Activated CD4-positive, alpha-beta T cell treated with anti-CD3 and anti-CD28 coated beads, Interleukin-2, amount 10 ng/mL, durations not matched to agents 7 days and 5 days (primary cell): ENCODE results near the gene BEAN1. TPM values are rescaled to one million over a fixed set of nuclear protein-coding genes. Genes with fewer than 3 reads are reported as not detected.
A peak's percentile ranks its signal among the peaks of the same experiment; 100 is the strongest.

Source experiments
- CTCF ChIA-PET: fragments of 350-600 bp; sonication (Branson Sonifier 250); formaldehyde crosslinking; loops from one replicate; lab custom pipeline; 2021; ENCODE audit warnings: antibody characterized with exemption; lab: Charles Lee
- POLR2A ChIA-PET: fragments of 350-600 bp; sonication (Branson Sonifier 250); formaldehyde crosslinking; loops from one replicate; lab custom pipeline; 2021; ENCODE audit warnings: antibody characterized with exemption; lab: Charles Lee
- DNase-seq: peaks from one replicate; pipeline ENCODE4 v3.0.0-alpha.2; 2020
- H3K27ac Mint-ChIP-seq: one replicate; pipeline ENCODE4 v1.8.0; 2021; ENCODE audit warnings: mild to moderate bottlenecking, moderate library complexity, mixed read lengths
- H3K27me3 Mint-ChIP-seq: one replicate; pipeline ENCODE4 v1.8.0; 2021; ENCODE audit warnings: mixed read lengths
- H3K36me3 Mint-ChIP-seq: one replicate; pipeline ENCODE4 v1.8.0; 2021; ENCODE audit warnings: low read depth, mixed read lengths
- H3K4me1 Mint-ChIP-seq: one replicate; pipeline ENCODE4 v1.8.0; 2021; ENCODE audit warnings: mixed read lengths
- H3K4me3 Mint-ChIP-seq: one replicate; pipeline ENCODE4 v1.8.0; 2021; ENCODE audit warnings: mild to moderate bottlenecking, moderate library complexity, mixed read lengths
- H3K9me3 Mint-ChIP-seq: one replicate; pipeline ENCODE4 v1.8.0; 2021; ENCODE audit warnings: mixed read lengths
- total RNA-seq, 2 experiments: library from RNA; stranded (reverse); gene quantifications; one replicate each; pipeline ENCODE4 v1.2.3, GENCODE V29; 2021

BEAN1 gene
- total RNA-seq, 2 experiments from 2014 or later = not detected

DNA sequence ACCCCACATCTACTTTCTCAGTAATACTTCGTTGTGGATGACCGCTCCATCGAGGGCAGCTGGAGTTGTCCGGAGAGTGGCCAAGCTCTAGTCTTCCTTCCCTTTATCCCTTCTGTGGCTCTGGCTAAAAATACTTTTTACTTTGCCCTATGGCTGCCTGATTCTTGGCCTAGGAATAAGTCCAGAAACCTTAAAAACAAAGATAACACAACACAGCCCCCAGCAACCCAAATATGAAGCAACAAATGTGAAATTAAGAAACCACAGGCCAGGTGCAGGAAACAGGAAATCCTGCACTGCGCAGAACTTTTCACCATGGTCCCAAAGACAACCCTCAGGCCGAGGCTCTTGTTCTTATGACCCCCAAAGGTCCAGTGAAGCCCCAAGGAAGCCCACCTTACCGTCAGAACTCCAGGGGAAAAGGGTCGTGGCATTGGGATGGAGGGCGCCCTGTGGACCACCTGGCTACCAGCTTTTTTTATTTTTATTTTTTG, 96.8 kb downstream of the BEAN1 start:
- ChIA-PET CTCF (interaction anchor here (0.7 to 3.9 kb wide), 9 partner anchors 12 to 227 kb away, joined by 3 to 29 read pairs (median 4); partner anchors contain the start of genes CKLF, DYNC1LI2 and TK2), POLR2A (no interaction called here)
- Mint-ChIP-seq H3K4me3 (peak overlapping the region; percentile 52), H3K27me3 (no peaks in the 10 kb centered on the region), H3K27ac (peak overlapping the region; percentile 95), H3K4me1 (peaks cover 81% of the 10 kb centered on the region), H3K36me3 (peaks cover 5% of the 10 kb centered on the region), H3K9me3 (no peaks in the 10 kb centered on the region)
- DNase-seq = peak; percentile 71

- no peak overlapping the region for H3K4me3 Mint-ChIP-seq
- no peaks in the 10 kb centered on the region for H3K9me3 Mint-ChIP-seq
- H3K4me1 Mint-ChIP-seq = peaks cover 77% of the 10 kb centered on the region
- peak; percentile 32 for DNase-seq
- ChIA-PET CTCF (interaction anchor here (0.7 to 3.9 kb wide), 10 partner anchors 11 to 348 kb away, joined by 3 to 29 read pairs (median 4); partner anchors contain the start of genes CKLF and TK2), POLR2A (no interaction called here)
- no peaks in the 10 kb centered on the region for H3K27me3 Mint-ChIP-seq
- peaks cover 7% of the 10 kb centered on the region for H3K36me3 Mint-ChIP-seq
- peak overlapping the region; percentile 95 for H3K27ac Mint-ChIP-seq
These were observed 97.6 kb downstream of the BEAN1 start for GRCh38 chr16:66524601-66525164.

- ChIA-PET POLR2A (no interaction called here), CTCF (interaction anchor here (1.0 to 3.9 kb wide), 7 partner anchors 12 to 63 kb away, joined by 3 to 29 read pairs (median 4); partner anchors contain the start of genes CKLF and TK2)
- H3K27ac Mint-ChIP-seq = peak overlapping the region; percentile 54
- H3K27me3 Mint-ChIP-seq = no peaks in the 10 kb centered on the region
- peaks cover 72% of the 10 kb centered on the region for H3K4me1 Mint-ChIP-seq
- no peaks in the 10 kb centered on the region for H3K9me3 Mint-ChIP-seq
- no peak overlapping the region for H3K4me3 Mint-ChIP-seq
- no peak for DNase-seq
- peaks cover 10% of the 10 kb centered on the region for H3K36me3 Mint-ChIP-seq
These were observed 98.5 kb downstream of the BEAN1 start for GRCh38 chr16:66525396-66526180.

GRCh38 chr16:66528294-66528693, 101.2 kb downstream of the BEAN1 start:
- Mint-ChIP-seq H3K36me3 (peaks cover 7% of the 10 kb centered on the region), H3K4me1 (peaks cover 45% of the 10 kb centered on the region), H3K27ac (no peak overlapping the region), H3K27me3 (no peaks in the 10 kb centered on the region), H3K9me3 (no peaks in the 10 kb centered on the region), H3K4me3 (no peak overlapping the region)
- POLR2A ChIA-PET = no interaction called here
- no peak for DNase-seq
- CTCF ChIA-PET = interaction anchor here (1.0 to 1.8 kb wide), 6 partner anchors 8 to 123 kb away, joined by 3 to 5 read pairs (median 3); no protein-coding TSS in a partner anchor

GRCh38 chr16:66529475-66529874, 102.4 kb downstream of the BEAN1 start:
- H3K27me3 Mint-ChIP-seq = no peaks in the 10 kb centered on the region
- peaks cover 35% of the 10 kb centered on the region for H3K4me1 Mint-ChIP-seq
- H3K27ac Mint-ChIP-seq = no peak overlapping the region
- H3K4me3 Mint-ChIP-seq = no peak overlapping the region
- DNase-seq = no peak
- no peaks in the 10 kb centered on the region for H3K9me3 Mint-ChIP-seq
- POLR2A ChIA-PET = no interaction called here
- H3K36me3 Mint-ChIP-seq = peaks cover 7% of the 10 kb centered on the region
- CTCF ChIA-PET = interaction anchor here (0.8 to 4.1 kb wide), 9 partner anchors 9 to 79 kb away, joined by 3 to 18 read pairs (median 3); partner anchors contain the start of gene CKLF

Other genes with a start within 250 kb of the BEAN1 start
- gene CDH5, start 60.6 kb upstream of the BEAN1 start, total RNA-seq = not detected
- 1 to 10 TPM; 7.4 to 9.3 TPM for gene TK2, start 122.8 kb downstream of the BEAN1 start, total RNA-seq
- gene CKLF, start 125.3 kb downstream of the BEAN1 start, total RNA-seq = 100 to 1,000 TPM; 124 to 132 TPM
- gene CMTM1, start 139.1 kb downstream of the BEAN1 start, total RNA-seq = 10 to 100 TPM; 12.3 to 15.3 TPM
- under 1 TPM; 0.73 to 0.97 TPM for gene CMTM2, start 152.2 kb downstream of the BEAN1 start, total RNA-seq
- gene CMTM3, start 177.4 kb downstream of the BEAN1 start, total RNA-seq = 100 to 1,000 TPM; 100 to 107 TPM